SK-N-SH treated with all-trans-retinoic acid at 6 μM for 48 hours (cell line): Measurements from ENCODE around the gene LTBP4.

Experiments
- ATAC-seq: fragments of 200-7000 bp; cut with Tn5 transposase; 3 replicates; pipeline ENCODE4 v1.9.1; 2020; ENCODE audit warnings: mild to moderate bottlenecking, moderate library complexity
- ARNTL ChIP-seq: fragments of 450-650 bp; formaldehyde crosslinking; IDR thresholded peaks from 2 replicates; pipeline ENCODE4 v1.5.0; 2020; ENCODE audit warnings: low read depth, mild to moderate bottlenecking, moderate library complexity, borderline replicate concordance
- BACH2 ChIP-seq: fragments of 250-450 bp; sonication (Bioruptor Pico); IDR thresholded peaks from 2 replicates; pipeline ENCODE4 v1.9.0; 2021; ENCODE audit warnings: mild to moderate bottlenecking, borderline replicate concordance
- CREB5 ChIP-seq: fragments of 250-450 bp; sonication (Bioruptor Pico); IDR thresholded peaks from 2 replicates; pipeline ENCODE4 v1.5.1; 2020; ENCODE audit warnings: low read depth, mild to moderate bottlenecking, moderate library complexity
- CSDC2 ChIP-seq: fragments of 250-450 bp; sonication (Bioruptor Pico); IDR thresholded peaks from 2 replicates; pipeline ENCODE4 v1.5.0; 2020; ENCODE audit warnings: mild to moderate bottlenecking, moderate library complexity
- ISL1 ChIP-seq: fragments of 250-450 bp; sonication (Bioruptor Pico); IDR thresholded peaks from 2 replicates; pipeline ENCODE4 v2.1.2; 2022; ENCODE audit warnings: mild to moderate bottlenecking, moderate library complexity
- OSR1 ChIP-seq: fragments of 250-450 bp; sonication (Bioruptor Pico); IDR thresholded peaks from 2 replicates; pipeline ENCODE4 v1.8.0; 2022; ENCODE audit warnings: moderate library complexity, mild to moderate bottlenecking, inconsistent platforms
- PPARA ChIP-seq: fragments of 250-450 bp; sonication (Bioruptor Pico); IDR thresholded peaks from 2 replicates; pipeline ENCODE4 v1.5.0; 2020; ENCODE audit warnings: mild to moderate bottlenecking, borderline replicate concordance
- SNAI2 ChIP-seq: fragments of 250-450 bp; sonication (Bioruptor Pico); IDR thresholded peaks from 2 replicates; pipeline ENCODE4 v1.5.0; 2020; ENCODE audit warnings: mild to moderate bottlenecking, moderate library complexity
- TCF4 ChIP-seq: fragments of 250-450 bp; sonication (Bioruptor Pico); IDR thresholded peaks from 2 replicates; pipeline ENCODE4 v1.8.0; 2021; ENCODE audit warnings: mild to moderate bottlenecking, moderate library complexity, borderline replicate concordance
- TOX ChIP-seq: fragments of 250-450 bp; sonication (Bioruptor Pico); IDR thresholded peaks from 2 replicates; pipeline ENCODE4 v1.8.0; 2021; ENCODE audit warnings: mild to moderate bottlenecking, moderate library complexity, borderline replicate concordance
- TSHZ2 ChIP-seq: fragments of 250-450 bp; sonication (Bioruptor Pico); IDR thresholded peaks from 2 replicates; pipeline ENCODE4 v1.5.0; 2020; ENCODE audit warnings: mild to moderate bottlenecking, moderate library complexity
- ZC3H10 ChIP-seq: fragments of 250-450 bp; sonication (Bioruptor Pico); IDR thresholded peaks from 2 replicates; pipeline ENCODE4 v1.5.1; 2021; ENCODE audit warnings: mild to moderate bottlenecking, moderate library complexity
- ZFP3 ChIP-seq: fragments of 250-450 bp; sonication (Bioruptor Pico); IDR thresholded peaks from 2 replicates; pipeline ENCODE4 v1.5.0; 2020; ENCODE audit warnings: mild to moderate bottlenecking, moderate library complexity
- ZFP30 ChIP-seq: fragments of 450-650 bp; formaldehyde crosslinking; IDR thresholded peaks from 2 replicates; pipeline ENCODE4 v1.5.0; 2022; ENCODE audit warnings: mild to moderate bottlenecking, moderate library complexity
- ZNF565 ChIP-seq: fragments of 450-650 bp; formaldehyde crosslinking; conservative IDR thresholded peaks from 2 replicates; pipeline ENCODE4 v1.5.0; 2020; ENCODE audit warnings: low read depth, mild to moderate bottlenecking, moderate library complexity
- TF ChIP-seq, protein P1 (sequence below): fragments of 250-450 bp; sonication (Bioruptor Pico); IDR thresholded peaks from 2 replicates; pipeline ENCODE4 v1.5.1; 2021; ENCODE audit warnings: mild to moderate bottlenecking, moderate library complexity
- TF ChIP-seq, protein P2 (sequence below): fragments of 250-450 bp; sonication (Bioruptor Pico); IDR thresholded peaks from 2 replicates; pipeline ENCODE4 v1.8.0; 2020; ENCODE audit warnings: mild to moderate bottlenecking, moderate library complexity, borderline replicate concordance
- TF ChIP-seq, protein P3 (sequence below): fragments of 250-450 bp; sonication (Bioruptor Pico); IDR thresholded peaks from 2 replicates; pipeline ENCODE4 v1.8.0; 2021; ENCODE audit warnings: low read depth, mild to moderate bottlenecking, moderate library complexity, borderline replicate concordance

LTBP4 gene

DNA sequence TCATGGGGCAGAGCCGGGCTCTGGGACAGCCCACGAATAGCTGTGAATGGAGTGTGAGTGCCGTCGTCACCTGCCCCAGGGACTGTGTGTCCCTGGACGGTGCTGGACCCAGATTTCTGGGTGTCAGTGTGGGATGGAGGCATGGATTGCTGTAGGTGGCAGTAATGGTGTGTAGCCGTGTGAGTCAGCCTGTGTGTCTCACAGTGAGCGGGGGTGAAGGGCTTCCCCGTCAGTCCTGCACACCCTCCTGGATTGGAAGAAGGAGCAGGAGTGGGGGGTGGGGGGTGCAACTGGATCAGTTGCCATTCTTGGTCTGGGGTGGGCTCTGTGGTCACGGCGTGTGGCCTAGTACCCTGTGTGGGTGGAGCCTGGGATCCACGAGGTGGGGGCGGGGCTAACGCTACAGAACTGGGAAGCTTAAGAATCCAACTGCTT, 6.5 kb upstream of the LTBP4 start:
- TF ChIP-seq TOX (CRISPR knock-in tag) = no peak
- ATAC-seq = no peak

- no peak for TF ChIP-seq OSR1 (CRISPR knock-in tag)
- TF ChIP-seq TCF4 = no peak
- TF ChIP-seq ISL1 (CRISPR knock-in tag) = no peak
- no peak for TF ChIP-seq ZFP3 (CRISPR knock-in tag)
- ATAC-seq = peak; percentile 60
These were observed 4.4 kb upstream of the LTBP4 start for GRCh38 chr19:40596608-40597328.

DNA sequence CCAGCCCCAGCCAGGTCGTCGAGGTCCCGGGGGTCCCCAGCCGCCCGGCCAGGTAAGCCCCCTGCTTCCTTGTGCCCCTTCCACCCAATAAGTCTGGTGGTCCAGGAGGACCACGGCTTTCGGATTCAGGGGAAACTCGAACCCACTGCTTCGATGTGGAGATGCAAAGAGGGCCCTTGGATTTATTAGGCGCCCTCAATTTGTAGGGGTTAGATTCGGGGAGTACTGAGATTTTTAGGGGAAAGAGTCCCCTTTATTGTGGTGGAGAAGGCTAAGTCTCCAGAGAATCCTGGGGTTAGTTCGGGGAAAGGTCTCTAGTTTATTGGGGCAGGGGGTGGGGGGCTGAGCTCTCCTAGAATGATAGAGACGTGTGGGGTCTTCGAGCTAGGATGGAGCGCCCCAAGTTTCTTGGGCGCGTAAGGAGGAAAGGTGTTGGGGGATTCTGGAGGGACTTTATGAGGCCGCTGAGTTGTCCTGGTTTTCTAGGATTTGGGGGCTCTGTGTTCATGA, 3.8 kb upstream of the LTBP4 start:
- ATAC-seq = no peak
- TF ChIP-seq ISL1 (CRISPR knock-in tag) (no peak), TOX (CRISPR knock-in tag) (no peak), ARNTL (CRISPR knock-in tag) (no peak), ZNF565 (CRISPR knock-in tag) (no peak), SNAI2 (CRISPR knock-in tag) (no peak), TCF4 (no peak), ZC3H10 (no peak), TSHZ2 (CRISPR knock-in tag) (no peak), CREB5 (CRISPR knock-in tag) (no peak), BACH2 (no peak), CSDC2 (CRISPR knock-in tag) (no peak)
- TF ChIP-seq, protein P1, sequence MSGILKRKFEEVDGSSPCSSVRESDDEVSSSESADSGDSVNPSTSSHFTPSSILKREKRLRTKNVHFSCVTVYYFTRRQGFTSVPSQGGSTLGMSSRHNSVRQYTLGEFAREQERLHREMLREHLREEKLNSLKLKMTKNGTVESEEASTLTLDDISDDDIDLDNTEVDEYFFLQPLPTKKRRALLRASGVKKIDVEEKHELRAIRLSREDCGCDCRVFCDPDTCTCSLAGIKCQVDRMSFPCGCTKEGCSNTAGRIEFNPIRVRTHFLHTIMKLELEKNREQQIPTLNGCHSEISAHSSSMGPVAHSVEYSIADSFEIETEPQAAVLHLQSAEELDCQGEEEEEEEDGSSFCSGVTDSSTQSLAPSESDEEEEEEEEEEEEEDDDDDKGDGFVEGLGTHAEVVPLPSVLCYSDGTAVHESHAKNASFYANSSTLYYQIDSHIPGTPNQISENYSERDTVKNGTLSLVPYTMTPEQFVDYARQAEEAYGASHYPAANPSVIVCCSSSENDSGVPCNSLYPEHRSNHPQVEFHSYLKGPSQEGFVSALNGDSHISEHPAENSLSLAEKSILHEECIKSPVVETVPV (CRISPR knock-in tag) = no peak
- TF ChIP-seq, protein P2, sequence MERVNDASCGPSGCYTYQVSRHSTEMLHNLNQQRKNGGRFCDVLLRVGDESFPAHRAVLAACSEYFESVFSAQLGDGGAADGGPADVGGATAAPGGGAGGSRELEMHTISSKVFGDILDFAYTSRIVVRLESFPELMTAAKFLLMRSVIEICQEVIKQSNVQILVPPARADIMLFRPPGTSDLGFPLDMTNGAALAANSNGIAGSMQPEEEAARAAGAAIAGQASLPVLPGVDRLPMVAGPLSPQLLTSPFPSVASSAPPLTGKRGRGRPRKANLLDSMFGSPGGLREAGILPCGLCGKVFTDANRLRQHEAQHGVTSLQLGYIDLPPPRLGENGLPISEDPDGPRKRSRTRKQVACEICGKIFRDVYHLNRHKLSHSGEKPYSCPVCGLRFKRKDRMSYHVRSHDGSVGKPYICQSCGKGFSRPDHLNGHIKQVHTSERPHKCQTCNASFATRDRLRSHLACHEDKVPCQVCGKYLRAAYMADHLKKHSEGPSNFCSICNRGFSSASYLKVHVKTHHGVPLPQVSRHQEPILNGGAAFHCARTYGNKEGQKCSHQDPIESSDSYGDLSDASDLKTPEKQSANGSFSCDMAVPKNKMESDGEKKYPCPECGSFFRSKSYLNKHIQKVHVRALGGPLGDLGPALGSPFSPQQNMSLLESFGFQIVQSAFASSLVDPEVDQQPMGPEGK = no peak
- TF ChIP-seq, protein P3, sequence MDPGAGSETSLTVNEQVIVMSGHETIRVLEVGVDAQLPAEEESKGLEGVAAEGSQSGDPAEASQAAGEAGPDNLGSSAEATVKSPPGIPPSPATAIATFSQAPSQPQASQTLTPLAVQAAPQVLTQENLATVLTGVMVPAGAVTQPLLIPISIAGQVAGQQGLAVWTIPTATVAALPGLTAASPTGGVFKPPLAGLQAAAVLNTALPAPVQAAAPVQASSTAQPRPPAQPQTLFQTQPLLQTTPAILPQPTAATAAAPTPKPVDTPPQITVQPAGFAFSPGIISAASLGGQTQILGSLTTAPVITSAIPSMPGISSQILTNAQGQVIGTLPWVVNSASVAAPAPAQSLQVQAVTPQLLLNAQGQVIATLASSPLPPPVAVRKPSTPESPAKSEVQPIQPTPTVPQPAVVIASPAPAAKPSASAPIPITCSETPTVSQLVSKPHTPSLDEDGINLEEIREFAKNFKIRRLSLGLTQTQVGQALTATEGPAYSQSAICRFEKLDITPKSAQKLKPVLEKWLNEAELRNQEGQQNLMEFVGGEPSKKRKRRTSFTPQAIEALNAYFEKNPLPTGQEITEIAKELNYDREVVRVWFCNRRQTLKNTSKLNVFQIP (CRISPR knock-in tag) = no peak
- TF ChIP-seq, all 23 proteins: peak for 0

- TF ChIP-seq PPARA (no peak), ZFP30 (CRISPR knock-in tag) (no peak), SNAI2 (CRISPR knock-in tag) (no peak), CREB5 (CRISPR knock-in tag) (no peak), TSHZ2 (CRISPR knock-in tag) (no peak; the same call in 1 of the 2 replicates)
- TF ChIP-seq, protein P1 (CRISPR knock-in tag) = no peak
- ATAC-seq = peak; percentile 81
These were observed 2.9 kb upstream of the LTBP4 start for GRCh38 chr19:40598121-40598917.
